ACHN (cell line): ENCODE data around the gene SLMAP.

ENCODE experiments used
- DNase-seq: peaks from one replicate; pipeline ENCODE4 v3.0.0-alpha.2; 2015
- in situ Hi-C: cut with HindIII; loops from 2 replicates; pipeline ENCODE4 v1.10.0; 2017; ENCODE audit warnings: low sequenced_read_pairs, low pct_ligation_motif_present, low pct_unique_long_range_greater_than_20kb

The SLMAP gene

DNA sequence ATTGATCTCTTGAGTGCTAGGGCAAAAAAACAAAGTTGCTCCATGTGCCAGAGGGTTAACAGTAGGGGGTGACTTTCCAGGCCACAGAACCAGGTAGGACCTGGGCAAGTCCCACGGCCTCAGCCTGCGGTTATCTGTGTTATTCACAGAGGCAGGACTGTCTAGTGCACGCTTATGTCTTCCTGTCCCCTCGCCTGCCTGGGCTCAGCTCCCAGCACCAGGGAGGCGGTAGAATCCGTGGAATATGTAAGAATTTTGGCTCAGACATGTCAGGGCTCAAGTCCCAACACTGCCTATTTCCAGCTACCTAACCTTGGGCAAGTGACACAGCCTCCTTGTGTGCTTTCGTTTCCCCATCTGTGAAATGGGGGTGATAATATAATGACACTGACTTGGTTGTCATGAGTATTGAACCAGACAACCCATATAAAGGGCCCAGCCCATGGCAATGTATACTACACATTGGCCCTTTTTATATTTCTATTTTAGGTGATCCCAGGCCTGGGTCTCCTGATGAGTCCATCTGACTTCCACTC is 207.8 kb downstream of the SLMAP start:
- in situ Hi-C loops = no loop called here

GRCh38 chr3:57966829-57967228 is 210.7 kb downstream of the SLMAP start:
- DNase-seq = no peak
- in situ Hi-C loops = no loop called here

More for the DNA sequence above, 207.8 kb downstream of the SLMAP start:
- DNase-seq = no peak

- no peak for DNase-seq
- in situ Hi-C loops = no loop called here
Observed at GRCh38 chr3:57967590-57967989, 211.5 kb downstream of the SLMAP start.

GRCh38 chr3:57968501-57968900 is 212.4 kb downstream of the SLMAP start:
- DNase-seq = no peak
- in situ Hi-C loops = no loop called here

- in situ Hi-C loops = no loop called here
- DNase-seq = no peak
Observed at GRCh38 chr3:57971975-57972374, 215.9 kb downstream of the SLMAP start.

GRCh38 chr3:57972531-57973111 is 216.5 kb downstream of the SLMAP start:
- in situ Hi-C loops = no loop called here

GRCh38 chr3:57973715-57974477 is 217.8 kb downstream of the SLMAP start:
- in situ Hi-C loops = no loop called here

More at GRCh38 chr3:57972531-57973111, 216.5 kb downstream of the SLMAP start:
- DNase-seq = no peak

DNA sequence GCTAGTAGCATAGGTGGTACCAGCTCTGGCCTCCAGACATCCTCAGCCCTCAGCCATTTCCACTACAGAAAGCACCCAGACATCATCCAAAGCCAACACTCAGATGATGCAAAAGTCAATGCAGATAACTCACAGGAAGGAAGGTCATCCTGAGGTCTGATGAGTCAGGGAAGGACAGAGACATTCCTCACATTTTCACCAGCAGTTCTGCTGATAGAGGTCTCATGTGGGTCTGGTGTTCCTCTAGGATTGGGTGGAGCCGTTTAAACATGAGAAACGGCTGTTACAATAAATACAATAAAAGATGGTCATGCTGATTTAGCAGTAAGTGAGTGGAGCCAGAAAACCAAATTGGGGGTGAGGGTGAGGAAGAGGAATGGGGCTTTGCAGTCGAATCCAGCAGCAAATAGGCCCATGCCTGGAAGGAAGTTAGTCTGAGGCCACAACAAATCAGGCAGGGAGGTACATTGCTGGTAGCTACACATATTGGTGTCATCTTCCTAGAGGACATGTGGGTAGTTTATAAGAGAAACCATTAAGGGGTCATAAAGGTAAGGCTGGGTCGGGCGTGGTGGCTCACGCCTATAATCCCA is 218.8 kb downstream of the SLMAP start:
- in situ Hi-C loops = no loop called here

More at GRCh38 chr3:57973715-57974477, 217.8 kb downstream of the SLMAP start:
- DNase-seq = no peak

DNA sequence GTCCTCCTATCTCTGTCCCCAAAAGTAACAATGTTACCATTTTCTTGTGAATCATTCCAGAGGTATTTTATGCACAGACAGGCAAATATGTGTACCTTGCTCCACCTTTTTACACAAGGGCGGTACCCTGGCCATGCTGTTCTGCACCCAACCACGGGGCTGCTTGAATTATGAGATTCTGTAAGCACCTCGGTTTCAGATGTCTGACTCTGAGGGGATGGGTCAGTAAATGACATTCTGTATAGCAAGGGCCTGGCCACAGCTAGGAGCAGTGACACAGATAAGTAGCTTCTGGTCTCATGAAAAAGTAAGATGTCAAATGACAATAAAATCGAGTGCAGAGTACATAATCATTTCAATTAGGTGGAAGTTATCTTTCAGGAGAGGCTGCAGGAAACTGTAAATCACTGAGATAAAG is 221.7 kb downstream of the SLMAP start:
- DNase-seq = peak; percentile 28

More for the DNA sequence above, 218.8 kb downstream of the SLMAP start:
- DNase-seq = peak; percentile 95

DNA sequence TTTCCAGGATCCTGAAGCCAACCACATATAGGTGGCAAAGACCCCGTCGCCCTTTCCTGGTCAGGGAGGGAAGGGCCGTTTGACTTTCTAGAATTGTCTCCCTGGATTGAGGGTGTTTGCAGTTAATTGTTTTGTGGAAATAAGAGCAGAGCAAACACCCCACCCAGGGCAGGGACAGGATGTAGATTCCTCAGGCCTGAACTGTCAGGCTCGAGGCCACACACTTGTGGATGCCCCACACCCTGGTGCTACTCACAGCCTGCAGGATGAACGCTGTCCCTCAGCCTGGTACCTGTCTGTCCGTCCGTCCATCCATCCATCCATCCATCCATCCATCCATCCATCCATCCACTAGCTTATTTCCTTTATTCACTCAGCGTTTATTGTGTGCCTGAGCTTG is 222.2 kb downstream of the SLMAP start:
- in situ Hi-C loops = no loop called here
- DNase-seq = no peak

More for the DNA sequence above, 221.7 kb downstream of the SLMAP start:
- in situ Hi-C loops = no loop called here
